H9 (cell line): ENCODE data around the gene CCNF. TPM values are rescaled to one million over a fixed set of nuclear protein-coding genes. Genes with fewer than 3 reads are reported as not detected.
"Not testable (repeated sequence)": the region's sequence is repeated elsewhere in the genome, so short reads cannot be mapped to it uniquely, and the experiment has no call there.

Source experiments
- DNase-seq: peaks from one replicate; pipeline ENCODE4 v3.0.0-alpha.2; 2017
- H2AFZ ChIP-seq: one replicate; pipeline ENCODE4 v1.6.1; 2013; ENCODE audit warnings: mild to moderate bottlenecking, low read length, control low read depth, moderate library complexity
- H2AK5ac ChIP-seq: 2 replicates; pipeline ENCODE4 v1.6.1; 2013; ENCODE audit warnings: low read length, control low read depth, mixed read lengths; ENCODE audit not compliant: insufficient read length
- H2BK120ac ChIP-seq: one replicate; pipeline ENCODE4 v1.6.1; 2013; ENCODE audit warnings: low read depth, mild to moderate bottlenecking, low read length, control low read depth, inconsistent platforms; ENCODE audit not compliant: poor library complexity, severe bottlenecking
- H2BK12ac ChIP-seq: 2 replicates; pipeline ENCODE4 v1.6.1; 2013; ENCODE audit warnings: low read length, control low read depth, mixed read lengths, low read depth; ENCODE audit not compliant: insufficient read length
- H2BK15ac ChIP-seq: 2 replicates; pipeline ENCODE4 v1.6.1; 2013; ENCODE audit warnings: low read depth, low read length, control low read depth
- H2BK20ac ChIP-seq: one replicate; pipeline ENCODE4 v1.6.1; 2013; ENCODE audit warnings: low read depth, mild to moderate bottlenecking, low read length, control low read depth, inconsistent platforms; ENCODE audit not compliant: poor library complexity, severe bottlenecking
- H2BK5ac ChIP-seq: 2 replicates; pipeline ENCODE4 v1.6.1; 2013; ENCODE audit warnings: low read length, control low read depth, mixed read lengths; ENCODE audit not compliant: insufficient read length
- H3K14ac ChIP-seq: 2 replicates; pipeline ENCODE4 v1.6.1; 2013; ENCODE audit warnings: low read length, control low read depth; ENCODE audit not compliant: insufficient read depth
- H3K18ac ChIP-seq: 2 replicates; pipeline ENCODE4 v1.6.1; 2013; ENCODE audit warnings: low read depth, mild to moderate bottlenecking, mixed read lengths, low read length, control low read depth; ENCODE audit not compliant: insufficient read length
- H3K23ac ChIP-seq: 2 replicates; pipeline ENCODE4 v1.6.1; 2013; ENCODE audit warnings: low read length, control low read depth, mixed read lengths, low read depth; ENCODE audit not compliant: insufficient read length
- H3K23me2 ChIP-seq: 2 replicates; pipeline ENCODE4 v1.6.1; 2013; ENCODE audit warnings: low read depth, mild to moderate bottlenecking, mixed read lengths, low read length, control low read depth; ENCODE audit not compliant: insufficient read length, poor library complexity, severe bottlenecking
- H3K27ac ChIP-seq: 2 replicates; pipeline ENCODE4 v1.5.1; 2013; ENCODE audit warnings: low read length, control low read depth, mixed read lengths, low read depth; ENCODE audit not compliant: insufficient read length
- H3K27me3 ChIP-seq: 2 replicates; pipeline ENCODE4 v1.6.1; 2013; ENCODE audit warnings: low read length, control low read depth, inconsistent platforms; ENCODE audit not compliant: insufficient read depth
- H3K4ac ChIP-seq: 2 replicates; pipeline ENCODE4 v1.6.1; 2013; ENCODE audit warnings: low read depth, mild to moderate bottlenecking, control low read depth, inconsistent platforms, low read length, moderate library complexity
- H3K4me1 ChIP-seq: 2 replicates; pipeline ENCODE4 v1.6.1; 2013; ENCODE audit warnings: low read length, control low read depth, inconsistent platforms; ENCODE audit not compliant: insufficient read depth
- H3K4me2 ChIP-seq: 2 replicates; pipeline ENCODE4 v1.6.1; 2013; ENCODE audit warnings: low read length, control low read depth, mixed read lengths; ENCODE audit not compliant: insufficient read length, insufficient read depth
- H3K56ac ChIP-seq: 2 replicates; pipeline ENCODE4 v1.6.1; 2013; ENCODE audit warnings: low read depth, mild to moderate bottlenecking, mixed read lengths, low read length, control low read depth; ENCODE audit not compliant: insufficient read length
- H3K79me1 ChIP-seq: 2 replicates; pipeline ENCODE4 v1.6.1; 2013; ENCODE audit warnings: low read depth, mild to moderate bottlenecking, moderate library complexity, low read length, control low read depth, inconsistent platforms; ENCODE audit not compliant: insufficient read depth, poor library complexity, severe bottlenecking
- H3K79me2 ChIP-seq: 2 replicates; pipeline ENCODE4 v1.6.1; 2013; ENCODE audit warnings: low read length, control low read depth, inconsistent platforms; ENCODE audit not compliant: insufficient read depth
- H3K9ac ChIP-seq: 2 replicates; pipeline ENCODE4 v1.6.1; 2013; ENCODE audit warnings: low read length, control low read depth, mixed read lengths; ENCODE audit not compliant: insufficient read length; ENCODE audit errors: extremely low read depth
- H3K9me3 ChIP-seq: one replicate; pipeline ENCODE4 v1.6.1; 2013; ENCODE audit warnings: low read depth, low read length, inconsistent platforms; ENCODE audit not compliant: control insufficient read depth
- H3T11ph ChIP-seq: one replicate; pipeline ENCODE4 v1.6.1; 2013; ENCODE audit warnings: mild to moderate bottlenecking, low read length, control low read depth, inconsistent platforms
- H4K20me1 ChIP-seq: one replicate; pipeline ENCODE4 v1.6.1; 2013; ENCODE audit not compliant: control insufficient read depth, insufficient read length, insufficient read depth
- H4K5ac ChIP-seq: 2 replicates; pipeline ENCODE4 v1.6.1; 2013; ENCODE audit warnings: low read depth, mild to moderate bottlenecking, mixed read lengths, low read length, control low read depth; ENCODE audit not compliant: insufficient read length
- H4K8ac ChIP-seq: replicated peaks from 2 replicates; pipeline ENCODE4 v1.6.1; 2013; ENCODE audit warnings: low read length, control low read depth, mixed read lengths, low read depth; ENCODE audit not compliant: insufficient read length
- H4K91ac ChIP-seq: 2 replicates; pipeline ENCODE4 v1.6.1; 2013; ENCODE audit warnings: low read depth, mild to moderate bottlenecking, moderate library complexity, mixed read lengths, low read length, control low read depth; ENCODE audit not compliant: insufficient read length
- H3K27ac Mint-ChIP-seq, 3 experiments: 2 replicates in 2 of 3; 3 replicates in 1 of 3; pipeline ENCODE4 v1.8.0; 2020 to 2021; ENCODE audit warnings: mixed read lengths in 3 of 3, mild to moderate bottlenecking in 1 of 3, moderate library complexity in 1 of 3
- H3K27me3 Mint-ChIP-seq: 2 replicates; pipeline ENCODE4 v1.8.0; 2021; ENCODE audit warnings: low read depth, mild to moderate bottlenecking, moderate library complexity, mixed read lengths
- H3K36me3 Mint-ChIP-seq, 3 experiments: 2 replicates in 2 of 3; 3 replicates in 1 of 3; pipeline ENCODE4 v1.8.0; 2020 to 2021; ENCODE audit warnings: low read depth in 3 of 3, mixed read lengths in 3 of 3; ENCODE audit not compliant: insufficient read depth in 1 of 3
- H3K4me1 Mint-ChIP-seq, 2 experiments: 2 replicates each; pipeline ENCODE4 v1.8.0; 2020; ENCODE audit warnings: mixed read lengths in 2 of 2
- H3K4me3 Mint-ChIP-seq, 2 experiments: 2 replicates in 1 of 2; 3 replicates in 1 of 2; pipeline ENCODE4 v1.8.0; 2020 to 2021; ENCODE audit warnings: mild to moderate bottlenecking in 2 of 2, mixed read lengths in 2 of 2, moderate library complexity in 1 of 2
- H3K9me3 Mint-ChIP-seq, 2 experiments: 2 replicates in 1 of 2; 3 replicates in 1 of 2; pipeline ENCODE4 v1.8.0; 2020; ENCODE audit warnings: mild to moderate bottlenecking in 2 of 2, mixed read lengths in 2 of 2, moderate library complexity in 1 of 2
- WGBS: extraction: QIAGEN DNeasy Blood & Tissue Kit; methylation state at CpG from one replicate; pipeline ENCODE4 v1.1.7; 2013; ENCODE audit warnings: missing lambda C conversion rate, low lambda C conversion rate, mixed read lengths; ENCODE audit not compliant: insufficient read length; ENCODE audit errors: extremely low coverage; 5-methylcytosine and 5-hydroxymethylcytosine counted together
- total RNA-seq: library from RNA; stranded (reverse); gene quantifications from 2 replicates; pipeline ENCODE4 v1.2.1, GENCODE V29; 2021
- TF ChIP-seq, protein P1 (sequence below): fragments of 200-600 bp; sonication (generic); conservative IDR thresholded peaks from 3 replicates; pipeline ENCODE4 v1.8.0; 2021; ENCODE audit warnings: antibody characterized with exemption, mild to moderate bottlenecking

Gene CCNF
- total RNA-seq, 1 experiment from 2014 or later = 61.6 TPM

DNA sequence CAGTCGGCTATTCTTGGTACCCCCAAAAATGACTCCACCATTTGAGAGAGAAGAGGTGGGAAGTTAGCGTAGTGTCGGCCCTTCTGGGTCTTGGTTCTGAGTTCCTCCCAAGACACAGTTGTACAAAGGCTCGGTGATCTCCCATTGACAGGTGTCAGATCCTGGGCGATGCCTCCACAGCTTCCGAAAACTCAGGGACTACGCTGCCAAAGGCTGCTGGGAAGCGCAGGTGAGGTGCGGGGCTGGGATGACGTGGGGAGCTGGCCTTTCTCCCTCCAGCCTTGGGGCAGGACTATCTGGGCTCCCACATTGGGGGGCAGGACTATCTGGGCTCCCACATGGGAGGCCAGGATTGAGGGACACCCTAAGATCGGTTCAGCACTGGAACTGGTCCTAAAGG lies 10.4 kb downstream of the CCNF start:
- H2BK5ac ChIP-seq = no peak overlapping the region
- no peaks in the 10 kb centered on the region for H3K79me2 ChIP-seq
- no peak overlapping the region for H2AFZ ChIP-seq
- Mint-ChIP-seq H3K4me3 (no peak overlapping the region; a peak in 1 of 5 replicates), H3K27me3 (no peaks in the 10 kb centered on the region), H3K4me1 (no peaks in the 10 kb centered on the region), H3K9me3 (no peaks in the 10 kb centered on the region), H3K27ac (peak overlapping the region in 1 of 3 experiments; percentile 61; a peak in 1 of 7 replicates), H3K36me3 (peaks cover 50 to 81% (median 76%) of the 10 kb centered on the region in 3 experiments; a peak in 6 of 7 replicates)
- TF ChIP-seq, protein P1, sequence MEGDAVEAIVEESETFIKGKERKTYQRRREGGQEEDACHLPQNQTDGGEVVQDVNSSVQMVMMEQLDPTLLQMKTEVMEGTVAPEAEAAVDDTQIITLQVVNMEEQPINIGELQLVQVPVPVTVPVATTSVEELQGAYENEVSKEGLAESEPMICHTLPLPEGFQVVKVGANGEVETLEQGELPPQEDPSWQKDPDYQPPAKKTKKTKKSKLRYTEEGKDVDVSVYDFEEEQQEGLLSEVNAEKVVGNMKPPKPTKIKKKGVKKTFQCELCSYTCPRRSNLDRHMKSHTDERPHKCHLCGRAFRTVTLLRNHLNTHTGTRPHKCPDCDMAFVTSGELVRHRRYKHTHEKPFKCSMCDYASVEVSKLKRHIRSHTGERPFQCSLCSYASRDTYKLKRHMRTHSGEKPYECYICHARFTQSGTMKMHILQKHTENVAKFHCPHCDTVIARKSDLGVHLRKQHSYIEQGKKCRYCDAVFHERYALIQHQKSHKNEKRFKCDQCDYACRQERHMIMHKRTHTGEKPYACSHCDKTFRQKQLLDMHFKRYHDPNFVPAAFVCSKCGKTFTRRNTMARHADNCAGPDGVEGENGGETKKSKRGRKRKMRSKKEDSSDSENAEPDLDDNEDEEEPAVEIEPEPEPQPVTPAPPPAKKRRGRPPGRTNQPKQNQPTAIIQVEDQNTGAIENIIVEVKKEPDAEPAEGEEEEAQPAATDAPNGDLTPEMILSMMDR = no peak
- H4K8ac ChIP-seq = no peak overlapping the region
- H3K23me2 ChIP-seq = no peaks in the 10 kb centered on the region
- H2BK12ac ChIP-seq = no peak overlapping the region
- no peak overlapping the region for H3K14ac ChIP-seq
- no peaks in the 10 kb centered on the region for H3K27me3 ChIP-seq
- no peak overlapping the region for H2BK120ac ChIP-seq
- no peak overlapping the region for H2BK20ac ChIP-seq
- WGBS = no CpG with 5 or more reads among the region's 11 CpGs
- no peak overlapping the region for H3K23ac ChIP-seq
- DNase-seq = no peak
- no peak overlapping the region for H3K56ac ChIP-seq
- no peaks in the 10 kb centered on the region for H3K4me1 ChIP-seq
- H3T11ph ChIP-seq = no peak overlapping the region
- H3K4ac ChIP-seq = no peak overlapping the region
- no peak overlapping the region for H3K27ac ChIP-seq
- no peak overlapping the region for H3K18ac ChIP-seq
- no peak overlapping the region for H4K5ac ChIP-seq
- H2AK5ac ChIP-seq = no peak overlapping the region
- H4K20me1 ChIP-seq = no peaks in the 10 kb centered on the region
- no peaks in the 10 kb centered on the region for H3K9me3 ChIP-seq
- H2BK15ac ChIP-seq = no peak overlapping the region
- H3K79me1 ChIP-seq = no peaks in the 10 kb centered on the region
- no peak overlapping the region for H3K4me2 ChIP-seq
- no peak overlapping the region for H3K9ac ChIP-seq
- H4K91ac ChIP-seq = no peak overlapping the region

DNA sequence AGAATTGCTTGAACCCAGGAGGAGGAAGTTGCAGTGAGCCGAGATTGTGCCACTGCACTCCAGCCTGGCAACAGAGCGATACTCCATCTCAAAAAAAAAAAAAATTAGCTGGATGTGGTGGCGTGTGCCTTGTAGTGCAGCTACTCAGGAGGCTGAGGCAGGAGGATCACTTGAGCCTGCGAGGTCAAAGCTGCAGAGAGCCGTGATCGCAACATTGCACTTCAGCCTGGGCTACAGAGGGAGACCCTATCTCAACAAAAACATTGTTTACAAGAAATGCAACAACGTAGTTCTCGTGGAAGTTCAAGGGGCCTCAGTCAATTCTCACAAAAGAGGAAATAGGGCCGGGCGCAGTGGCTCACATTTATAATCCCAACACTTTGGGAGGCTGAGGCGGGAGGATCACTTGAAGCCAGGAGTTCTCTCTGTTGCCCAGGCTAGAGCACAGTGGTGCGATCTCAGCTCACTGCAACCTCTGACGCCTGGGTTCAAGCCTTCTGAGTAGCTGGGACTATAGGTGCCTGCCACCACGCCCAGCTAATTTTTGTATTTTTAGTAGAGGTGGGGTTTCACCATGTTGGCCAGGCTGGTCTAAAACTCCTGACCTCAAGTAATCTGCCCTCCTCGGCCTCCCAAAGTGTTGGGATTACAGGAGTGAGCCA lies 12.0 kb downstream of the CCNF start:
- H3K4me3 Mint-ChIP-seq, H4K20me1 ChIP-seq, H3K4me2 ChIP-seq, H3K9me3 Mint-ChIP-seq, H2BK5ac ChIP-seq, H2AFZ ChIP-seq, H3K56ac ChIP-seq, H3K4ac ChIP-seq, H4K8ac ChIP-seq, H3K27ac Mint-ChIP-seq, H3K23me2 ChIP-seq, H3K9ac ChIP-seq, H3K9me3 ChIP-seq, H2BK12ac ChIP-seq, H3K79me2 ChIP-seq, H3K4me1 ChIP-seq, H2BK15ac ChIP-seq, H3K14ac ChIP-seq, H4K5ac ChIP-seq, H3K27ac ChIP-seq, DNase-seq, H3T11ph ChIP-seq, H3K27me3 ChIP-seq, H3K79me1 ChIP-seq, H2BK20ac ChIP-seq, H2AK5ac ChIP-seq, H3K27me3 Mint-ChIP-seq, H2BK120ac ChIP-seq, H3K18ac ChIP-seq, H4K91ac ChIP-seq, H3K23ac ChIP-seq, H3K4me1 Mint-ChIP-seq: not testable (repeated sequence)
- H3K36me3 Mint-ChIP-seq = peaks cover 50 to 85% (median 77%) of the 10 kb centered on the region in 3 experiments; a peak in 6 of 7 replicates
- no CpG with 5 or more reads among the region's 15 CpGs for WGBS
